Neural crest cell (in vitro differentiated cells): ENCODE measurements around the gene AKAP13. TPM values are rescaled to one million over a fixed set of nuclear protein-coding genes. Genes with fewer than 3 reads are reported as not detected.
"Not testable (repeated sequence)": the region's sequence is repeated elsewhere in the genome, so short reads cannot be mapped to it uniquely, and the experiment has no call there.

ENCODE experiments used
- DNase-seq: peaks from one replicate; pipeline ENCODE4 v3.0.0; 2021; ENCODE audit warnings: low read depth, mixed read lengths, low spot score
- H3K27ac Mint-ChIP-seq: one replicate; pipeline ENCODE4 v1.8.0; 2021; ENCODE audit warnings: mild to moderate bottlenecking, mixed read lengths; ENCODE audit not compliant: unreplicated experiment
- H3K27me3 Mint-ChIP-seq: 2 replicates; pipeline ENCODE4 v1.8.0; 2021; ENCODE audit warnings: low read depth, mild to moderate bottlenecking, mixed read lengths
- H3K36me3 Mint-ChIP-seq: 2 replicates; pipeline ENCODE4 v1.8.0; 2021; ENCODE audit warnings: low read depth, mild to moderate bottlenecking, mixed read lengths
- H3K4me1 Mint-ChIP-seq: 2 replicates; pipeline ENCODE4 v1.8.0; 2021; ENCODE audit warnings: mixed read lengths
- H3K4me3 Mint-ChIP-seq: one replicate; pipeline ENCODE4 v1.8.0; 2021; ENCODE audit warnings: mild to moderate bottlenecking, mixed read lengths
- H3K9me3 Mint-ChIP-seq: 2 replicates; pipeline ENCODE4 v1.8.0; 2021; ENCODE audit warnings: mixed read lengths
- total RNA-seq: library from RNA; stranded (reverse); gene quantifications from 2 replicates; pipeline ENCODE4 v1.2.1, GENCODE V29; 2021
- TF ChIP-seq, protein P1 (sequence below): fragments of 200-600 bp; sonication (generic); conservative IDR thresholded peaks from 2 replicates; pipeline ENCODE4 v1.5.0; 2021; ENCODE audit warnings: antibody characterized with exemption, mild to moderate bottlenecking

Gene AKAP13
- total RNA-seq, 1 donor from 2014 or later = 81.3 TPM

- Mint-ChIP-seq H3K4me3 (no peak overlapping the region), H3K36me3 (no peaks in the 10 kb centered on the region), H3K9me3 (peaks cover 4% of the 10 kb centered on the region), H3K27me3 (no peaks in the 10 kb centered on the region), H3K4me1 (peaks cover 21% of the 10 kb centered on the region), H3K27ac (no peak overlapping the region)
- TF ChIP-seq, protein P1, sequence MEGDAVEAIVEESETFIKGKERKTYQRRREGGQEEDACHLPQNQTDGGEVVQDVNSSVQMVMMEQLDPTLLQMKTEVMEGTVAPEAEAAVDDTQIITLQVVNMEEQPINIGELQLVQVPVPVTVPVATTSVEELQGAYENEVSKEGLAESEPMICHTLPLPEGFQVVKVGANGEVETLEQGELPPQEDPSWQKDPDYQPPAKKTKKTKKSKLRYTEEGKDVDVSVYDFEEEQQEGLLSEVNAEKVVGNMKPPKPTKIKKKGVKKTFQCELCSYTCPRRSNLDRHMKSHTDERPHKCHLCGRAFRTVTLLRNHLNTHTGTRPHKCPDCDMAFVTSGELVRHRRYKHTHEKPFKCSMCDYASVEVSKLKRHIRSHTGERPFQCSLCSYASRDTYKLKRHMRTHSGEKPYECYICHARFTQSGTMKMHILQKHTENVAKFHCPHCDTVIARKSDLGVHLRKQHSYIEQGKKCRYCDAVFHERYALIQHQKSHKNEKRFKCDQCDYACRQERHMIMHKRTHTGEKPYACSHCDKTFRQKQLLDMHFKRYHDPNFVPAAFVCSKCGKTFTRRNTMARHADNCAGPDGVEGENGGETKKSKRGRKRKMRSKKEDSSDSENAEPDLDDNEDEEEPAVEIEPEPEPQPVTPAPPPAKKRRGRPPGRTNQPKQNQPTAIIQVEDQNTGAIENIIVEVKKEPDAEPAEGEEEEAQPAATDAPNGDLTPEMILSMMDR = no peak
- DNase-seq = no peak
Observed at GRCh38 chr15:85350395-85350794, 30.0 kb upstream of the AKAP13 start.

GRCh38 chr15:85351501-85351900 lies 28.9 kb upstream of the AKAP13 start:
- peaks cover 21% of the 10 kb centered on the region for H3K4me1 Mint-ChIP-seq
- not testable (repeated sequence) for H3K4me3 Mint-ChIP-seq

DNA sequence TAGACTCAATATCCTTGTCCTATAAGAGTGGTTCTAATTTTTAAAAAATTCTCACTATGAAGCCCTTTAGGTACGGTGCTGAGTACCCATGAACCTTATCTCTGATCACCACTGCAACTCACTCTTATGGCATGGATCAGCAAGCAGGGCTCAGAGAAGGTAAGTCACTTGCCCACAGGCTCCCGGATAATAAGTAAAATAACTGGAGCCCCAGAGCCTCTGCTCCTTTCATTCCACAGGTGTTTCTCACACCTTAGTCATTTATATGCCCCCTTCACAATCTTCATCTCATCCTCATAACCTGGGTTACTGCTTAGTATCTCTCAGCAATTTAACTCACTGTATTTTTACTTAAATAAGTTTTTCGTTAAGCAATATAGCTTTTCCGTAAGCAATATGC lies 28.4 kb upstream of the AKAP13 start:
- Mint-ChIP-seq H3K27me3 (no peaks in the 10 kb centered on the region), H3K4me3 (no peak overlapping the region), H3K36me3 (no peaks in the 10 kb centered on the region), H3K4me1 (peaks cover 21% of the 10 kb centered on the region), H3K9me3 (peaks cover 4% of the 10 kb centered on the region), H3K27ac (no peak overlapping the region)
- no peak for DNase-seq
- TF ChIP-seq, protein P1 = no peak

More at GRCh38 chr15:85351501-85351900, 28.9 kb upstream of the AKAP13 start:
- H3K27me3 Mint-ChIP-seq, H3K36me3 Mint-ChIP-seq, DNase-seq, H3K27ac Mint-ChIP-seq, H3K9me3 Mint-ChIP-seq: not testable (repeated sequence)

GRCh38 chr15:85353516-85353915 lies 26.9 kb upstream of the AKAP13 start:
- no peaks in the 10 kb centered on the region for H3K27me3 Mint-ChIP-seq
- H3K4me3 Mint-ChIP-seq = no peak overlapping the region
- H3K9me3 Mint-ChIP-seq = peaks cover 4% of the 10 kb centered on the region
- no peak for DNase-seq
- peaks cover 13% of the 10 kb centered on the region for H3K4me1 Mint-ChIP-seq
- TF ChIP-seq, protein P1 = no peak
- no peaks in the 10 kb centered on the region for H3K36me3 Mint-ChIP-seq
- no peak overlapping the region for H3K27ac Mint-ChIP-seq

- H3K4me3 Mint-ChIP-seq = no peak overlapping the region
- H3K27ac Mint-ChIP-seq = no peak overlapping the region
- no peaks in the 10 kb centered on the region for H3K36me3 Mint-ChIP-seq
- TF ChIP-seq, protein P1 = no peak
- H3K27me3 Mint-ChIP-seq = no peaks in the 10 kb centered on the region
- DNase-seq = no peak
- H3K4me1 Mint-ChIP-seq = peaks cover 3% of the 10 kb centered on the region
- peaks cover 4% of the 10 kb centered on the region for H3K9me3 Mint-ChIP-seq
Observed at GRCh38 chr15:85354461-85354860, 25.9 kb upstream of the AKAP13 start.

DNA sequence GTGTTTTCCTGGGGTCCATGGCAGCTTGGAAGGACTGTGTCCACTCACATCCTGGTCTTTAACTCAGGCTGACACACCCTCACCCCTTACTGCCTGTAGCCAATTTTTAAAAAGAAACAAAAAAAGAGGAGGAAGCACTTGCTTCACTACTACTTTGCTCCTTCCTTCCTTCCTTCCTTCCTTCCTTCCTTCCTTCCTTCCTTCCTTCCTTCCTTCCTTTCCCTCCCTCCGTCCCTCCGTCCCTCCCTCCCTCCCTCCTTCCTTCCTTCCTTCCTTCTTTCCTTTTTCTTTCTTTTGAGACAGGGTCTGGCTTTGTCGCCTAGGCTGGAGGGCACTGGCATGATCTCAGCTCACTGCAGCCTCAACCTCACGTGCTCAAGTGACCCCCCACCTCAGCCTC lies 25.5 kb upstream of the AKAP13 start:
- peaks cover 4% of the 10 kb centered on the region for H3K9me3 Mint-ChIP-seq
- no peaks in the 10 kb centered on the region for H3K36me3 Mint-ChIP-seq
- TF ChIP-seq, protein P1 = no peak
- no peak overlapping the region for H3K4me3 Mint-ChIP-seq
- H3K27me3 Mint-ChIP-seq = no peaks in the 10 kb centered on the region
- H3K27ac Mint-ChIP-seq = no peak overlapping the region
- H3K4me1 Mint-ChIP-seq = peaks cover 3% of the 10 kb centered on the region
- DNase-seq = no peak
